Endothelial cell (in vitro differentiated cells): ENCODE measurements around the gene PRKAG2. TPM values are rescaled to one million over a fixed set of nuclear protein-coding genes. Genes with fewer than 3 reads are reported as not detected.

Source experiments
- DNase-seq: peaks from one replicate; pipeline ENCODE4 v3.0.0; 2021; ENCODE audit warnings: low spot score
- H3K27ac Mint-ChIP-seq: one replicate; pipeline ENCODE4 v1.8.0; 2021; ENCODE audit warnings: mixed read lengths, inconsistent platforms; ENCODE audit not compliant: unreplicated experiment
- H3K27me3 Mint-ChIP-seq: one replicate; pipeline ENCODE4 v1.8.0; 2021; ENCODE audit warnings: mild to moderate bottlenecking, moderate library complexity, mixed read lengths, inconsistent platforms; ENCODE audit not compliant: unreplicated experiment
- H3K36me3 Mint-ChIP-seq: one replicate; pipeline ENCODE4 v1.8.0; 2021; ENCODE audit warnings: mild to moderate bottlenecking, low read depth, mixed read lengths, inconsistent platforms; ENCODE audit not compliant: unreplicated experiment
- H3K4me1 Mint-ChIP-seq: one replicate; pipeline ENCODE4 v1.8.0; 2021; ENCODE audit warnings: mild to moderate bottlenecking, mixed read lengths, inconsistent platforms; ENCODE audit not compliant: unreplicated experiment
- H3K4me3 Mint-ChIP-seq: one replicate; pipeline ENCODE4 v1.8.0; 2021; ENCODE audit warnings: mild to moderate bottlenecking, mixed read lengths, inconsistent platforms; ENCODE audit not compliant: unreplicated experiment
- H3K9me3 Mint-ChIP-seq: one replicate; pipeline ENCODE4 v1.8.0; 2021; ENCODE audit warnings: mixed read lengths, inconsistent platforms; ENCODE audit not compliant: unreplicated experiment
- CTCF ChIP-seq: fragments of 200-600 bp; sonication (generic); IDR thresholded peaks from one replicate; pipeline ENCODE4 v1.5.0; 2021; ENCODE audit warnings: antibody characterized with exemption; ENCODE audit not compliant: unreplicated experiment
- total RNA-seq: library from RNA; stranded (reverse); fragmentation: NEBNext Ultra II Directional; extraction: Animal tissue kit (Norgen Biotek cat#: 25700); gene quantifications from one replicate; pipeline ENCODE4 v1.2.1, GENCODE V29; 2021; ENCODE audit not compliant: unreplicated experiment

The PRKAG2 gene
- total RNA-seq, 1 donor from 2014 or later, result 16.0 TPM

- no peak overlapping the region for H3K4me3 Mint-ChIP-seq
- no peaks in the 10 kb centered on the region for H3K4me1 Mint-ChIP-seq
- H3K27ac Mint-ChIP-seq, result no peak overlapping the region
- H3K36me3 Mint-ChIP-seq, result no peaks in the 10 kb centered on the region
- DNase-seq, result no peak
- H3K27me3 Mint-ChIP-seq, result peaks cover 2% of the 10 kb centered on the region
- no peaks in the 10 kb centered on the region for H3K9me3 Mint-ChIP-seq
- no peak for TF ChIP-seq CTCF
Measured at GRCh38 chr7:151732292-151732691, 144.6 kb downstream of the PRKAG2 start.

GRCh38 chr7:151731022-151731441 lies 145.9 kb downstream of the PRKAG2 start:
- peaks cover 5% of the 10 kb centered on the region for H3K27me3 Mint-ChIP-seq
- H3K4me3 Mint-ChIP-seq, result no peak overlapping the region
- H3K36me3 Mint-ChIP-seq, result peaks cover 4% of the 10 kb centered on the region
- no peak for TF ChIP-seq CTCF
- DNase-seq, result no peak
- no peaks in the 10 kb centered on the region for H3K4me1 Mint-ChIP-seq
- H3K27ac Mint-ChIP-seq, result no peak overlapping the region
- no peaks in the 10 kb centered on the region for H3K9me3 Mint-ChIP-seq

GRCh38 chr7:151730591-151730990 lies 146.3 kb downstream of the PRKAG2 start:
- Mint-ChIP-seq H3K27ac (no peak overlapping the region), H3K4me3 (no peak overlapping the region), H3K4me1 (no peaks in the 10 kb centered on the region), H3K9me3 (no peaks in the 10 kb centered on the region), H3K27me3 (peaks cover 5% of the 10 kb centered on the region), H3K36me3 (peaks cover 4% of the 10 kb centered on the region)
- no peak for DNase-seq
- no peak for TF ChIP-seq CTCF

- H3K27ac Mint-ChIP-seq, result no peak overlapping the region
- peaks cover 9% of the 10 kb centered on the region for H3K27me3 Mint-ChIP-seq
- DNase-seq, result no peak
- H3K36me3 Mint-ChIP-seq, result peaks cover 4% of the 10 kb centered on the region
- no peak overlapping the region for H3K4me3 Mint-ChIP-seq
- TF ChIP-seq CTCF, result no peak
- H3K4me1 Mint-ChIP-seq, result no peaks in the 10 kb centered on the region
- no peaks in the 10 kb centered on the region for H3K9me3 Mint-ChIP-seq
Measured at GRCh38 chr7:151729521-151729921, 147.4 kb downstream of the PRKAG2 start.

- no peak for DNase-seq
- Mint-ChIP-seq H3K4me3 (no peak overlapping the region), H3K9me3 (no peaks in the 10 kb centered on the region), H3K27me3 (peaks cover 9% of the 10 kb centered on the region), H3K27ac (no peak overlapping the region), H3K36me3 (peaks cover 4% of the 10 kb centered on the region), H3K4me1 (no peaks in the 10 kb centered on the region)
- no peak for TF ChIP-seq CTCF
Measured at GRCh38 chr7:151728746-151729145, 148.2 kb downstream of the PRKAG2 start.
